ENCODE results near the gene PPP1R3F. TPM values are rescaled to one million over a fixed set of nuclear protein-coding genes. Genes with fewer than 3 reads are reported as not detected.

The PPP1R3F gene
- total and polyA plus RNA-seq, 2 donors (not counting 1 experiment from before 2014, with no cell fraction given): 3.7 to 10.2 TPM

- ChIA-PET POLR2A (no interaction called here), CTCF (no interaction called here)
- WGBS (ENCODE audit: insufficient coverage): 76% methylated on average over 6 of the region's 14 CpGs
- Mint-ChIP-seq H3K4me3 (no peak overlapping the region), H3K9me3 (ENCODE audit: insufficient read depth) (no peaks in the 10 kb centered on the region), H3K27ac (no peak overlapping the region), H3K27me3 (no peaks in the 10 kb centered on the region), H3K4me1 (peaks cover 9% of the 10 kb centered on the region)
- Histone ChIP-seq H3K36me3 (replicated peaks in 1 of 2; ENCODE audit: control extremely low read depth in 1 of 2, control insufficient read depth in 1 of 2, extremely low read depth in 1 of 2, insufficient read depth in 2 of 2, low read length in 1 of 2) (no peaks in the 10 kb centered on the region), H3K4me3 (ENCODE audit: control extremely low read depth in 1 of 5, extremely low read depth in 1 of 5, insufficient read depth in 1 of 5, low read depth in 2 of 5, low read length in 4 of 5) (no peak overlapping the region), H3K79me2 (ENCODE audit: control insufficient read depth, insufficient read depth, low read length) (no peaks in the 10 kb centered on the region), H3K4me2 (replicated peaks; ENCODE audit: low read depth, low read length, poor library complexity, severe bottlenecking) (no peak overlapping the region), H3K27me3 (replicated peaks in 1 of 4; ENCODE audit: control extremely low read depth in 1 of 4, control insufficient read depth in 3 of 4, insufficient read depth in 4 of 4, low read length in 3 of 4) (no peaks in the 10 kb centered on the region), H3K9ac (ENCODE audit: low read length) (no peak overlapping the region), H3K9me3 (ENCODE audit: control extremely low read depth in 1 of 3, control insufficient read depth in 2 of 3, insufficient read depth in 1 of 3, low read length in 2 of 3) (no peaks in the 10 kb centered on the region), H3K4me1 (ENCODE audit: control insufficient read depth in 2 of 2, insufficient read depth in 2 of 2, low read length in 2 of 2) (peaks cover 0 to 8% of the 10 kb centered on the region in 2 donors), H4K20me1 (ENCODE audit: control insufficient read depth, insufficient read depth, low read length, poor library complexity, severe bottlenecking) (no peaks in the 10 kb centered on the region), H2AFZ (ENCODE audit: insufficient read depth, low read depth, low read length, poor library complexity, severe bottlenecking) (no peak overlapping the region), H3K27ac (ENCODE audit: low read length in 2 of 2) (no peak overlapping the region)
- DNase-seq (no peak), ATAC-seq (ENCODE audit: low read depth) (no peak)
- intact Hi-C loops (cut with micrococcal nuclease): no loop called here
- TF ChIP-seq CTCF (IDR thresholded peaks at IDR 0.05): no peak
- no peak for TF ChIP-seq EZH2 (IDR thresholded peaks at IDR 0.05; ENCODE audit: borderline replicate concordance, insufficient read depth, low read depth, low read length, poor library complexity, severe bottlenecking)
These were observed 43.7 kb upstream of the PPP1R3F start for GRCh38 chrX:49225858-49226257.

GRCh38 chrX:49226946-49227345 is 42.6 kb upstream of the PPP1R3F start:
- Histone ChIP-seq H3K4me3 (ENCODE audit: control extremely low read depth in 1 of 5, extremely low read depth in 1 of 5, insufficient read depth in 1 of 5, low read depth in 2 of 5, low read length in 4 of 5) (no peak overlapping the region), H3K9ac (ENCODE audit: low read length) (no peak overlapping the region), H3K27me3 (replicated peaks in 1 of 4; ENCODE audit: control extremely low read depth in 1 of 4, control insufficient read depth in 3 of 4, insufficient read depth in 4 of 4, low read length in 3 of 4) (no peaks in the 10 kb centered on the region), H3K36me3 (replicated peaks in 1 of 2; ENCODE audit: control extremely low read depth in 1 of 2, control insufficient read depth in 1 of 2, extremely low read depth in 1 of 2, insufficient read depth in 2 of 2, low read length in 1 of 2) (no peaks in the 10 kb centered on the region), H2AFZ (ENCODE audit: insufficient read depth, low read depth, low read length, poor library complexity, severe bottlenecking) (no peak overlapping the region), H4K20me1 (ENCODE audit: control insufficient read depth, insufficient read depth, low read length, poor library complexity, severe bottlenecking) (no peaks in the 10 kb centered on the region), H3K4me2 (replicated peaks; ENCODE audit: low read depth, low read length, poor library complexity, severe bottlenecking) (no peak overlapping the region), H3K79me2 (ENCODE audit: control insufficient read depth, insufficient read depth, low read length) (no peaks in the 10 kb centered on the region), H3K9me3 (ENCODE audit: control extremely low read depth in 1 of 3, control insufficient read depth in 2 of 3, insufficient read depth in 1 of 3, low read length in 2 of 3) (no peaks in the 10 kb centered on the region), H3K27ac (ENCODE audit: low read length in 2 of 2) (no peak overlapping the region), H3K4me1 (ENCODE audit: control insufficient read depth in 2 of 2, insufficient read depth in 2 of 2, low read length in 2 of 2) (peaks cover 5 to 17% of the 10 kb centered on the region in 2 donors)
- intact Hi-C loops (cut with micrococcal nuclease): no loop called here
- ChIA-PET CTCF (no interaction called here), POLR2A (no interaction called here)
- H3K27me3 Mint-ChIP-seq: no peaks in the 10 kb centered on the region
- WGBS (ENCODE audit: insufficient coverage): 100% methylated on average over 3 of the region's 9 CpGs
- H3K9me3 Mint-ChIP-seq (ENCODE audit: insufficient read depth): no peaks in the 10 kb centered on the region
- ATAC-seq (ENCODE audit: low read depth) (no peak), DNase-seq (no peak)
- TF ChIP-seq EZH2 (IDR thresholded peaks at IDR 0.05; ENCODE audit: borderline replicate concordance, insufficient read depth, low read depth, low read length, poor library complexity, severe bottlenecking) (no peak), CTCF (IDR thresholded peaks at IDR 0.05) (no peak)
- no peak overlapping the region for H3K4me3 Mint-ChIP-seq
- H3K4me1 Mint-ChIP-seq: peaks cover 12% of the 10 kb centered on the region
- H3K27ac Mint-ChIP-seq: no peak overlapping the region

All from B cell (primary cell).